ENCODE measurements around the gene TFCP2L1.

DNA sequence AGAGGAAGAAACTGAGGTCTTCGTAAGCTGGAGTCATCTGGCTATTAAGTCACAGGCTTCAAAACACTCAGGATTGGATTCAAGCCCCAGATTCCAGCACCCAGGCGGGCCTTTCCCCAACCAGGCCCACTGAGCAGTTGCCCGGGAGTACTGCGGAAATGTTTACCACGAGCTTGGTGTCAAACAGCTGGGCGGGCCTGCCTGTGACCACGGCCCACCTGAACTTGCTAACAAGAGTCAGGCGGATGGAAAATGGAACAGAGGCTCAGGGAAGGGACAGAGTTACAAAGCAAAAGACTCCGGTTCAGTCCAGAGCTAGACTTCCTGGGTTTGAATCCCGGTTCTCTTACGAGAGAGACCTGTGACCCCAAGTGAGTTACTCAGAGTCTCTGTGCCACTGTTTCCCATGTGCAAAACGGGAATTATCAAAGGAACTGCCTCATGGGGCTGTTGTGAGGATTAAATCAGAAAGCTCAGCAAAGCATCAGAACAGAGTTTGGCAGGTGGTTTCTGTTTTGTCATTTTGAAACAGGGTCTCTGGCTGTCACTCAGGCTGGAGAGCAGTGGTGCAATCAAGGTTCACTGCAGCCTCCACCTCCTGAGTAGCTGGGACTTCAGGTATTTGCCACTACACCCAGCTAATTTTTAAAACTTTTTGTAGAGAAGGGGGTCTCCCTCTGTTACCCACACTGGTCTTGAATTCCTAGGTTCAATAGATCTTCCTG lies 49.0 kb upstream of the TFCP2L1 start:
- TF ChIP-seq, protein P1, sequence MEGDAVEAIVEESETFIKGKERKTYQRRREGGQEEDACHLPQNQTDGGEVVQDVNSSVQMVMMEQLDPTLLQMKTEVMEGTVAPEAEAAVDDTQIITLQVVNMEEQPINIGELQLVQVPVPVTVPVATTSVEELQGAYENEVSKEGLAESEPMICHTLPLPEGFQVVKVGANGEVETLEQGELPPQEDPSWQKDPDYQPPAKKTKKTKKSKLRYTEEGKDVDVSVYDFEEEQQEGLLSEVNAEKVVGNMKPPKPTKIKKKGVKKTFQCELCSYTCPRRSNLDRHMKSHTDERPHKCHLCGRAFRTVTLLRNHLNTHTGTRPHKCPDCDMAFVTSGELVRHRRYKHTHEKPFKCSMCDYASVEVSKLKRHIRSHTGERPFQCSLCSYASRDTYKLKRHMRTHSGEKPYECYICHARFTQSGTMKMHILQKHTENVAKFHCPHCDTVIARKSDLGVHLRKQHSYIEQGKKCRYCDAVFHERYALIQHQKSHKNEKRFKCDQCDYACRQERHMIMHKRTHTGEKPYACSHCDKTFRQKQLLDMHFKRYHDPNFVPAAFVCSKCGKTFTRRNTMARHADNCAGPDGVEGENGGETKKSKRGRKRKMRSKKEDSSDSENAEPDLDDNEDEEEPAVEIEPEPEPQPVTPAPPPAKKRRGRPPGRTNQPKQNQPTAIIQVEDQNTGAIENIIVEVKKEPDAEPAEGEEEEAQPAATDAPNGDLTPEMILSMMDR (IDR thresholded peaks at IDR 0.05 in 8 of 11, conservative IDR thresholded peaks at IDR 0.05 in 3 of 11): no peak
- TF ChIP-seq POLR2A (IDR thresholded peaks at IDR 0.05) (no peak), POLR2AphosphoS5 (IDR thresholded peaks at IDR 0.05) (no peak)

All from spleen (tissue), 7 donors.